Measurements from ENCODE around the gene TPK1. TPM values are rescaled to one million over a fixed set of nuclear protein-coding genes. Genes with fewer than 3 reads are reported as not detected.
"Not testable (repeated sequence)": the region's sequence is repeated elsewhere in the genome, so short reads cannot be mapped to it uniquely, and the experiment has no call there.

Gene TPK1
- total RNA-seq, 1 experiment from 2014 or later: 3.3 TPM

DNA sequence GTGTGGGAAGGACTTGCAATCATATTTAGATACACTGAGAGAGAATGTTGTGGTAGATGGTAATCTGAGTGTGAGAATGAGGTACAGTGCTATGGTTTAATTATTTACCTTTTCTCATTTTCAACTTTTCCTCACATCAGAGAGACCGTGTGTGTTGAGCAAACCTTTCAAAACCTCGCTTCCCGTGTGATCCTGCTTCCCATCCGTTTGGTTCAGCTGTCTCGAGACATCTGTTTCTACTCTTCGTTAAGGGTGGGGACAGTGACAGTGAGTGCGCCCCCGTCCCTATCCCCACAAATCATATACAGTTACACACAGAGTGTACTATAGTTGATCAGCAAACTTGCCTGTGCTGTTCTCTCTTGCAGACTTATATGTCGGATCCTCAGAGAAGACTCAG lies 399.4 kb downstream of the TPK1 start:
- no peak overlapping the region for H3K27ac ChIP-seq (ENCODE audit: low read length)
- in situ Hi-C loops (cut with HindIII; ENCODE audit: low pct_unique_long_range_greater_than_20kb, low sequenced_read_pairs): no loop called here
- H3K36me3 ChIP-seq (ENCODE audit: control insufficient read depth, insufficient read depth, low read length): no peaks in the 10 kb centered on the region
- intact Hi-C loops (cut with micrococcal nuclease; ENCODE audit: unreplicated experiment): loop anchor here (5.0 kb wide), 1 partner anchor 44 kb away; no protein-coding TSS in a partner anchor
- no peaks in the 10 kb centered on the region for H3K9me3 ChIP-seq (ENCODE audit: control insufficient read depth, insufficient read depth, low read depth, low read length)
- TF ChIP-seq POLR2AphosphoS5 (IDR thresholded peaks at IDR 0.05; ENCODE audit: low read depth, low read length) (no peak), TCF7L2 (IDR thresholded peaks at IDR 0.05; ENCODE audit: low read depth, low read length) (no peak), CTCF (IDR thresholded peaks at IDR 0.05) (no peak), SIN3A (IDR thresholded peaks at IDR 0.05; ENCODE audit: borderline replicate concordance, insufficient read depth, low read depth, low read length) (no peak)
- TF ChIP-seq, protein P1, sequence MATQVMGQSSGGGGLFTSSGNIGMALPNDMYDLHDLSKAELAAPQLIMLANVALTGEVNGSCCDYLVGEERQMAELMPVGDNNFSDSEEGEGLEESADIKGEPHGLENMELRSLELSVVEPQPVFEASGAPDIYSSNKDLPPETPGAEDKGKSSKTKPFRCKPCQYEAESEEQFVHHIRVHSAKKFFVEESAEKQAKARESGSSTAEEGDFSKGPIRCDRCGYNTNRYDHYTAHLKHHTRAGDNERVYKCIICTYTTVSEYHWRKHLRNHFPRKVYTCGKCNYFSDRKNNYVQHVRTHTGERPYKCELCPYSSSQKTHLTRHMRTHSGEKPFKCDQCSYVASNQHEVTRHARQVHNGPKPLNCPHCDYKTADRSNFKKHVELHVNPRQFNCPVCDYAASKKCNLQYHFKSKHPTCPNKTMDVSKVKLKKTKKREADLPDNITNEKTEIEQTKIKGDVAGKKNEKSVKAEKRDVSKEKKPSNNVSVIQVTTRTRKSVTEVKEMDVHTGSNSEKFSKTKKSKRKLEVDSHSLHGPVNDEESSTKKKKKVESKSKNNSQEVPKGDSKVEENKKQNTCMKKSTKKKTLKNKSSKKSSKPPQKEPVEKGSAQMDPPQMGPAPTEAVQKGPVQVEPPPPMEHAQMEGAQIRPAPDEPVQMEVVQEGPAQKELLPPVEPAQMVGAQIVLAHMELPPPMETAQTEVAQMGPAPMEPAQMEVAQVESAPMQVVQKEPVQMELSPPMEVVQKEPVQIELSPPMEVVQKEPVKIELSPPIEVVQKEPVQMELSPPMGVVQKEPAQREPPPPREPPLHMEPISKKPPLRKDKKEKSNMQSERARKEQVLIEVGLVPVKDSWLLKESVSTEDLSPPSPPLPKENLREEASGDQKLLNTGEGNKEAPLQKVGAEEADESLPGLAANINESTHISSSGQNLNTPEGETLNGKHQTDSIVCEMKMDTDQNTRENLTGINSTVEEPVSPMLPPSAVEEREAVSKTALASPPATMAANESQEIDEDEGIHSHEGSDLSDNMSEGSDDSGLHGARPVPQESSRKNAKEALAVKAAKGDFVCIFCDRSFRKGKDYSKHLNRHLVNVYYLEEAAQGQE (IDR thresholded peaks at IDR 0.05; ENCODE audit: insufficient read depth in 1 of 2, low read depth in 2 of 2, low read length in 1 of 2): no peak
- no peak for ATAC-seq
- ChIA-PET CTCF (no interaction called here), POLR2A (no interaction called here)
- no peak overlapping the region for H3K4me3 ChIP-seq (ENCODE audit: low read depth in 2 of 2, low read length in 2 of 2)
- no peaks in the 10 kb centered on the region; the same call in 1 of the 2 replicates for H3K27me3 ChIP-seq (ENCODE audit: control insufficient read depth, insufficient read depth, low read length)
- no peak for DNase-seq (ENCODE audit: low read depth, low spot score)
- BruUV-seq (replicated peaks): no TSS peak
- no peaks in the 10 kb centered on the region for H3K4me1 ChIP-seq (ENCODE audit: control insufficient read depth, insufficient read depth, low read length)

GRCh38 chr7:144428431-144428830 lies 407.4 kb downstream of the TPK1 start:
- BruUV-seq (replicated peaks): no TSS peak
- TF ChIP-seq TCF7L2 (IDR thresholded peaks at IDR 0.05; ENCODE audit: low read depth, low read length) (no peak), CTCF (IDR thresholded peaks at IDR 0.05) (no peak), POLR2AphosphoS5 (IDR thresholded peaks at IDR 0.05; ENCODE audit: low read depth, low read length) (no peak), SIN3A (IDR thresholded peaks at IDR 0.05; ENCODE audit: borderline replicate concordance, insufficient read depth, low read depth, low read length) (no peak)
- TF ChIP-seq, protein P1 (IDR thresholded peaks at IDR 0.05; ENCODE audit: insufficient read depth in 1 of 2, low read depth in 2 of 2, low read length in 1 of 2): no peak
- Histone ChIP-seq H3K4me1 (ENCODE audit: control insufficient read depth, insufficient read depth, low read length) (no peaks in the 10 kb centered on the region), H3K27ac (ENCODE audit: low read length) (no peak overlapping the region), H3K27me3 (ENCODE audit: control insufficient read depth, insufficient read depth, low read length) (no peaks in the 10 kb centered on the region), H3K36me3 (ENCODE audit: control insufficient read depth, insufficient read depth, low read length) (no peaks in the 10 kb centered on the region), H3K9me3 (ENCODE audit: control insufficient read depth, insufficient read depth, low read depth, low read length) (no peaks in the 10 kb centered on the region), H3K4me3 (ENCODE audit: low read depth in 2 of 2, low read length in 2 of 2) (no peak overlapping the region)
- ATAC-seq (no peak), DNase-seq (ENCODE audit: low read depth, low spot score) (no peak)
- POLR2A ChIA-PET: no interaction called here
- CTCF ChIA-PET: no interaction called here
- intact Hi-C loops (cut with micrococcal nuclease; ENCODE audit: unreplicated experiment): no loop called here
- in situ Hi-C loops (cut with HindIII; ENCODE audit: low pct_unique_long_range_greater_than_20kb, low sequenced_read_pairs): no loop called here

DNA sequence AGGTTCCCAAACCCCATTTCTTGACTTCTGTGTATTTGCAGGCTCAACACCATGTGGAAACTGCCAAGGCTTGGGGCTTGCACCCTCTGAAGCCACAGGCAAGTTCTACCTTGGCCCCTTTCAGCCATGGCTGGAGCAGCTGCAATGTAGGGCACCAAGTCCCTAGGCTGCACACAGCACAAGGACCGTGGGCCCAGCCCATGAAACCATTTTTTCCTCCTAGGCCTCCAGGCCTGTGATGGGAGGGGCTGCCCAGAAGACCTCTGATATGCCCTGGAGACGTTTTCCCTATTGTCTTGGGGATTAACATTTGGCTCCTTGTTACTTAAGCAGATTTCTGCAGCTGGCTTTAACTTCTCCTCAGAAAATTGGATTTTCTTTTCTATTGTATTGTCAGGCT lies 408.3 kb downstream of the TPK1 start:
- in situ Hi-C loops (cut with HindIII; ENCODE audit: low pct_unique_long_range_greater_than_20kb, low sequenced_read_pairs): not testable (repeated sequence)

GRCh38 chr7:144418931-144419330 lies 416.9 kb downstream of the TPK1 start:
- BruUV-seq (replicated peaks); ATAC-seq; H3K4me1 ChIP-seq (ENCODE audit: control insufficient read depth, insufficient read depth, low read length); H3K36me3 ChIP-seq (ENCODE audit: control insufficient read depth, insufficient read depth, low read length); CTCF ChIA-PET; in situ Hi-C loops (cut with HindIII; ENCODE audit: low pct_unique_long_range_greater_than_20kb, low sequenced_read_pairs); intact Hi-C loops (cut with micrococcal nuclease; ENCODE audit: unreplicated experiment); H3K4me3 ChIP-seq (ENCODE audit: low read depth in 2 of 2, low read length in 2 of 2); H3K9me3 ChIP-seq (ENCODE audit: control insufficient read depth, insufficient read depth, low read depth, low read length); H3K27me3 ChIP-seq (ENCODE audit: control insufficient read depth, insufficient read depth, low read length); POLR2A ChIA-PET; DNase-seq (ENCODE audit: low read depth, low spot score); H3K27ac ChIP-seq (ENCODE audit: low read length): not testable (repeated sequence)

More for the DNA sequence above, 408.3 kb downstream of the TPK1 start:
- CTCF ChIA-PET: interaction anchor here (0.6 kb wide), 1 partner anchor 36 kb away, joined by 3 read pairs; no protein-coding TSS in a partner anchor
- H3K27me3 ChIP-seq (ENCODE audit: control insufficient read depth, insufficient read depth, low read length); POLR2A ChIA-PET; H3K27ac ChIP-seq (ENCODE audit: low read length); intact Hi-C loops (cut with micrococcal nuclease; ENCODE audit: unreplicated experiment); ATAC-seq; H3K36me3 ChIP-seq (ENCODE audit: control insufficient read depth, insufficient read depth, low read length); H3K4me1 ChIP-seq (ENCODE audit: control insufficient read depth, insufficient read depth, low read length); DNase-seq (ENCODE audit: low read depth, low spot score); H3K4me3 ChIP-seq (ENCODE audit: low read depth in 2 of 2, low read length in 2 of 2); BruUV-seq (replicated peaks); H3K9me3 ChIP-seq (ENCODE audit: control insufficient read depth, insufficient read depth, low read depth, low read length): not testable (repeated sequence)

Data from Panc1 (cell line).